ENCODE measurements around the gene MBD5. TPM values are rescaled to one million over a fixed set of nuclear protein-coding genes. Genes with fewer than 3 reads are reported as not detected.

The MBD5 gene
- total and polyA plus RNA-seq, 3 donors from 2014 or later: 29.0 to 60.3 (median 55.4) TPM

DNA sequence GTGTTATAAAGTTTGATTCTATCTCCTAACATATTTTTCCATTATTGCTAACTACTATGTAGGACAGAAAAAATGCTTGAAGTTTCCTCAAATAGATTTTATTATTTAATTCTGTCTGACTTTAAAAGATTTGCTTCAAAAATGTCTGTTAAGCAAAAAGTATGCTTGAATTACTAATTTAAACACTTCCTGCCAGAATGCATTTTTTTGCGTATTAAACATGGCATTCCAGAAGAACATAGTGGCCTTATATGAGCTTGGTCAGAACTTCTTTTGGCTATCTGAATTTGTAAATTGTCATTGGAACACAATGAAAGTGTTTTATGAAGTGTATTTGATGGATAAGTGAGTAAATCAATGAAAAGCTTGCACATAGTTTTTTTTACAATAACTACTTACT, 37.8 kb downstream of the MBD5 start:
- no peak for DNase-seq
- 88 to 94% methylated on average over 1 of the region's 1 CpG for WGBS, 2 donors
- no peaks in the 10 kb centered on the region for H3K27me3 ChIP-seq
- H3K4me3 ChIP-seq: no peak overlapping the region
- H3K27ac ChIP-seq: no peak overlapping the region
- no peaks in the 10 kb centered on the region for H3K4me1 ChIP-seq
- intact Hi-C loops (cut with DNase I; ENCODE audit: low total_unique reads): no loop called here
- TF ChIP-seq, protein P1, sequence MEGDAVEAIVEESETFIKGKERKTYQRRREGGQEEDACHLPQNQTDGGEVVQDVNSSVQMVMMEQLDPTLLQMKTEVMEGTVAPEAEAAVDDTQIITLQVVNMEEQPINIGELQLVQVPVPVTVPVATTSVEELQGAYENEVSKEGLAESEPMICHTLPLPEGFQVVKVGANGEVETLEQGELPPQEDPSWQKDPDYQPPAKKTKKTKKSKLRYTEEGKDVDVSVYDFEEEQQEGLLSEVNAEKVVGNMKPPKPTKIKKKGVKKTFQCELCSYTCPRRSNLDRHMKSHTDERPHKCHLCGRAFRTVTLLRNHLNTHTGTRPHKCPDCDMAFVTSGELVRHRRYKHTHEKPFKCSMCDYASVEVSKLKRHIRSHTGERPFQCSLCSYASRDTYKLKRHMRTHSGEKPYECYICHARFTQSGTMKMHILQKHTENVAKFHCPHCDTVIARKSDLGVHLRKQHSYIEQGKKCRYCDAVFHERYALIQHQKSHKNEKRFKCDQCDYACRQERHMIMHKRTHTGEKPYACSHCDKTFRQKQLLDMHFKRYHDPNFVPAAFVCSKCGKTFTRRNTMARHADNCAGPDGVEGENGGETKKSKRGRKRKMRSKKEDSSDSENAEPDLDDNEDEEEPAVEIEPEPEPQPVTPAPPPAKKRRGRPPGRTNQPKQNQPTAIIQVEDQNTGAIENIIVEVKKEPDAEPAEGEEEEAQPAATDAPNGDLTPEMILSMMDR (IDR thresholded peaks at IDR 0.05): no peak
- TF ChIP-seq POLR2A (IDR thresholded peaks at IDR 0.05): no peak
- no peaks in the 10 kb centered on the region for H3K9me3 ChIP-seq
- no peaks in the 10 kb centered on the region for H3K36me3 ChIP-seq (ENCODE audit: low read depth, missing control alignments)

DNA sequence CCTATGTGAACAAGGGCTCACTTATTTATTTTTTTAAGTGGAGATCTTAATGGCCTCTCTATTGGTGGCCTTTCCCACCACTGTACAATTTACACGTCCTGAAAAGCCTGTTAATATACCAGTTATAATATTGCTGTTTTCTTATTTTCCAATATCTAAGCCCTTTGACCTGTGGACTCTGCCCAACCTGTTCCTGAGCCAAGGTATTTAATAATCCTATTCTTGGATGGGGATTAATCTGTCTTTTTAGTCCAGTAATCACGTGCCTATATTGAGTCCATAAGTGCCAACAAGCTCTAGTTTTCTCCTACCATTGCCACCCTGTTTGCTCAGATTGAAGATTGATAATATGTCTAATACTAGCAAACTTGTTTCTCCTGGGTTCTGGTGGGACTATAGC, 42.7 kb downstream of the MBD5 start:
- Histone ChIP-seq H3K4me1 (no peaks in the 10 kb centered on the region), H3K27ac (no peak overlapping the region), H3K27me3 (no peaks in the 10 kb centered on the region), H3K36me3 (ENCODE audit: low read depth, missing control alignments) (no peaks in the 10 kb centered on the region), H3K4me3 (no peak overlapping the region), H3K9me3 (no peaks in the 10 kb centered on the region)
- TF ChIP-seq POLR2A (IDR thresholded peaks at IDR 0.05): no peak
- TF ChIP-seq, protein P1 (IDR thresholded peaks at IDR 0.05): no peak
- DNase-seq: no peak
- intact Hi-C loops (cut with DNase I; ENCODE audit: low total_unique reads): no loop called here
- WGBS, 2 donors: 47 to 63% methylated on average over 2 of the region's 2 CpGs

DNA sequence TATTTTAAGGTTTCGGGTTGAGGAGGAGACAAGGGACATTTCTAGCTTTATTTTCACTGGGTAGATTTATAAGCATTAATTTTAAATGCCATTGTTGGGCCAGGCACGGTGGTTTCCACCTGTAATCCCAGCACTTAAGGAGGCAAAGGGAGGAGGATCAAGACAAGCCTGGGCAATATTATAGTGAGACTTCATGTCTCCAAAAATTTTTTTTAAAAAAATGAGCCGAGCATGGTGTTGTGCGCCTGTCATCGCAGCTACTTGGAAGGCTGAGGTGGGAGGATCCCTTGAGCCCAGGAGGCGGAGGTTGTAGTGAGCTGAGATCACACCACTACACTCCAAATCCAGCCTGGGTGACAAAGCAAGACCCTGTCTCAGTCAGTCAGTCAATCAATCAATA, 45.0 kb downstream of the MBD5 start:
- no peaks in the 10 kb centered on the region for H3K4me1 ChIP-seq
- no peaks in the 10 kb centered on the region for H3K36me3 ChIP-seq (ENCODE audit: low read depth, missing control alignments)
- intact Hi-C loops (cut with DNase I; ENCODE audit: low total_unique reads): no loop called here
- no peaks in the 10 kb centered on the region for H3K27me3 ChIP-seq
- TF ChIP-seq, protein P1 (IDR thresholded peaks at IDR 0.05): no peak
- no peak for TF ChIP-seq POLR2A (IDR thresholded peaks at IDR 0.05)
- no peak overlapping the region for H3K4me3 ChIP-seq
- no peak for DNase-seq
- no peaks in the 10 kb centered on the region for H3K9me3 ChIP-seq
- no peak overlapping the region for H3K27ac ChIP-seq
- 90 to 94% methylated on average over 6 of the region's 6 CpGs for WGBS, 2 donors

DNA sequence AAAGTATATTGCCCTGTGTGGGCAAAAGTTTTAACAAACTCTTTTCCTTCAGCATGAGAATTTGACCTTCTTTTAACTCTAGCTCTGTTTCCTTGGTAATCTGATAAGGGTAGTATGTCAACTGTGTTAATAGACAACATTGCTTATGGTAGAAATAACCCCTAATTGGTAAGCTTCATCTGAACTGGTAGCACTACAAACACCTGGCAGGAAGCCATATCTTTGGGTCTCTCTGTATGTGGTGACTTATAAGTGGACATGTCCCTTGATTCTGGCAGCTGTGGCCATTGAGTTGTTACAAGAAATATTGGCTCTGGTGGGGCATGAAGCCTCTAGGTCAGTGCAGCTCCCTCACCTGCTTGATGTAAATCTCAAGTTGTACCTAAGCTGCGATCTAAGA, 46.9 kb downstream of the MBD5 start:
- intact Hi-C loops (cut with DNase I; ENCODE audit: low total_unique reads): no loop called here
- WGBS, 2 donors: 96 to 100% methylated on average over 1 of the region's 1 CpG
- no peaks in the 10 kb centered on the region for H3K9me3 ChIP-seq
- H3K4me3 ChIP-seq: no peak overlapping the region
- H3K36me3 ChIP-seq (ENCODE audit: low read depth, missing control alignments): no peaks in the 10 kb centered on the region
- TF ChIP-seq, protein P1 (IDR thresholded peaks at IDR 0.05): no peak
- no peak for TF ChIP-seq POLR2A (IDR thresholded peaks at IDR 0.05)
- no peaks in the 10 kb centered on the region for H3K27me3 ChIP-seq
- no peak overlapping the region for H3K27ac ChIP-seq
- no peak for DNase-seq
- H3K4me1 ChIP-seq: no peaks in the 10 kb centered on the region

DNA sequence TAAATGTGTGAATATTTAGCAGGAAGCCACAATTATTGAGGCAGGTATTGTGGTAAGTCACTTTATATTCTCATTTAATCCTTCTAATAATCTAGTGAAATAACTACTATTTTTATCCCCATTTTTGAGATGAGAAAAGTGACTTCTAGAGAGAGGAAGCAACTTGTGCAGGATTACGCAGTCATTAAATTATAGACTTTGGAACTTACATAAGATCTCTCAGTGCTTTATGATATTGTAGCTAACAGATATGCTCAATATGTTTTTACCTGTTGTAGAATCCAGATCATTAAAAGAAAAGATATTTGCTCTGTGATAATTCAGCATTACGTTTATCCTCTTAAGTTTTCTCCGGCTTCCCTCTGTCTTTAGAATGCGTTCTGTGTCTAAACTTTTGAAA, 50.5 kb downstream of the MBD5 start:
- intact Hi-C loops (cut with DNase I; ENCODE audit: low total_unique reads): no loop called here
- no peak overlapping the region for H3K27ac ChIP-seq
- no peak overlapping the region for H3K4me3 ChIP-seq
- WGBS, 2 donors: 95% methylated on average over 4 of the region's 4 CpGs
- H3K36me3 ChIP-seq (ENCODE audit: low read depth, missing control alignments): no peaks in the 10 kb centered on the region
- no peak for TF ChIP-seq POLR2A (IDR thresholded peaks at IDR 0.05)
- TF ChIP-seq, protein P1 (IDR thresholded peaks at IDR 0.05): no peak
- H3K4me1 ChIP-seq: no peaks in the 10 kb centered on the region
- no peaks in the 10 kb centered on the region for H3K9me3 ChIP-seq
- H3K27me3 ChIP-seq: no peaks in the 10 kb centered on the region
- no peak for DNase-seq
